Right atrium auricular region (tissue), 2 donors: ENCODE data around the gene IGFBPL1. TPM values are rescaled to one million over a fixed set of nuclear protein-coding genes. Genes with fewer than 3 reads are reported as not detected.

ENCODE experiments used
- DNase-seq: peaks from one replicate; pipeline ENCODE4 v3.0.0-alpha.2; 2019; ENCODE audit warnings: low spot score
- H3K27ac ChIP-seq, 2 donors: fragments of 200-600 bp; sonication (generic); 1 replicate in 1 of 2; 2 replicates in 1 of 2; pipeline ENCODE4 v1.5.1; 2016 to 2019
- H3K27me3 ChIP-seq, 2 donors: fragments of 200-600 bp; sonication (generic); one replicate each; pipeline versions ENCODE4 v1.5.1 to v1.6.0; 2017 to 2019
- H3K36me3 ChIP-seq: fragments of 200-600 bp; sonication (generic); one replicate; pipeline ENCODE4 v1.5.1; 2016
- H3K4me1 ChIP-seq, 2 donors: fragments of 200-600 bp; sonication (generic); one replicate each; pipeline versions ENCODE4 v1.5.1 to v1.6.0; 2017 to 2019
- H3K4me3 ChIP-seq, 2 donors: fragments of 200-600 bp; sonication (generic); 1 replicate in 1 of 2; 2 replicates in 1 of 2; pipeline ENCODE4 v1.5.1; 2017 to 2019; ENCODE audit warnings: mild to moderate bottlenecking in 1 of 2, moderate library complexity in 1 of 2
- H3K9me3 ChIP-seq, 2 donors: fragments of 200-600 bp; sonication (generic); one replicate each; pipeline ENCODE4 v1.5.1; 2019
- total RNA-seq, 2 donors: library from RNA; depleted of rRNA; stranded (reverse); fragments of >200 nt; gene quantifications; one replicate each; pipeline ENCODE4 v1.1.0, GENCODE V29; 2016
- TF ChIP-seq, protein P1 (sequence below), 2 donors: fragments of 200-600 bp; sonication (generic); IDR thresholded peaks; one replicate each; pipeline ENCODE4 v1.5.1; 2019; ENCODE audit warnings: antibody characterized with exemption in 2 of 2

The IGFBPL1 gene
- total RNA-seq, 2 donors from 2014 or later, result 1.3 to 2.8 TPM

- Histone ChIP-seq H3K36me3 (no peaks in the 10 kb centered on the region), H3K27me3 (no peaks in the 10 kb centered on the region), H3K9me3 (no peaks in the 10 kb centered on the region), H3K4me3 (no peak overlapping the region), H3K27ac (no peak overlapping the region), H3K4me1 (no peaks in the 10 kb centered on the region)
- TF ChIP-seq, protein P1, sequence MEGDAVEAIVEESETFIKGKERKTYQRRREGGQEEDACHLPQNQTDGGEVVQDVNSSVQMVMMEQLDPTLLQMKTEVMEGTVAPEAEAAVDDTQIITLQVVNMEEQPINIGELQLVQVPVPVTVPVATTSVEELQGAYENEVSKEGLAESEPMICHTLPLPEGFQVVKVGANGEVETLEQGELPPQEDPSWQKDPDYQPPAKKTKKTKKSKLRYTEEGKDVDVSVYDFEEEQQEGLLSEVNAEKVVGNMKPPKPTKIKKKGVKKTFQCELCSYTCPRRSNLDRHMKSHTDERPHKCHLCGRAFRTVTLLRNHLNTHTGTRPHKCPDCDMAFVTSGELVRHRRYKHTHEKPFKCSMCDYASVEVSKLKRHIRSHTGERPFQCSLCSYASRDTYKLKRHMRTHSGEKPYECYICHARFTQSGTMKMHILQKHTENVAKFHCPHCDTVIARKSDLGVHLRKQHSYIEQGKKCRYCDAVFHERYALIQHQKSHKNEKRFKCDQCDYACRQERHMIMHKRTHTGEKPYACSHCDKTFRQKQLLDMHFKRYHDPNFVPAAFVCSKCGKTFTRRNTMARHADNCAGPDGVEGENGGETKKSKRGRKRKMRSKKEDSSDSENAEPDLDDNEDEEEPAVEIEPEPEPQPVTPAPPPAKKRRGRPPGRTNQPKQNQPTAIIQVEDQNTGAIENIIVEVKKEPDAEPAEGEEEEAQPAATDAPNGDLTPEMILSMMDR (IDR thresholded peaks at IDR 0.05), result no peak
- DNase-seq, result no peak
These were observed 49.2 kb downstream of the IGFBPL1 start for GRCh38 chr9:38374847-38375571.

DNA sequence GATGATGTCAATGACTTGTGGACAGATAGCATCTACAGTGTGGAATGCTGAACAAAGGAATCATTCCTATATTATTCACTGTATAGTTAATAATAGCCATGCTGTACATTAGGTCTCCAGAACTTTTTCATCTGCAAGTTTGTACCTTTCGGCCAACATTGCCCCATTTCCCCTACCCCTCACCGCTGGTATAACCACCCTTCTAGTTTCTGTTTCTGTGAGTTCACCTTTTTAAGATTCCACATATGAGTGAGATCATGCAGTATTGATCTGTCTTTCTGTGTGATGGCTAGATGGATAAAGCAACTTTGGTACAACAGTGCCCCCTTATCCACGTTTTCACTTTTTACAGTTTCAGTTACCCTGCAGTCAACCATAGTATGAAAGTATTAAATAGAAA lies 50.6 kb downstream of the IGFBPL1 start:
- H3K27ac ChIP-seq, result no peak overlapping the region
- no peak overlapping the region for H3K4me3 ChIP-seq
- DNase-seq, result no peak
- H3K36me3 ChIP-seq, result no peaks in the 10 kb centered on the region
- H3K9me3 ChIP-seq, result no peaks in the 10 kb centered on the region
- no peaks in the 10 kb centered on the region for H3K27me3 ChIP-seq
- TF ChIP-seq, protein P1 (IDR thresholded peaks at IDR 0.05), result no peak
- H3K4me1 ChIP-seq, result no peaks in the 10 kb centered on the region

- TF ChIP-seq, protein P1 (IDR thresholded peaks at IDR 0.05), result no peak
- Histone ChIP-seq H3K36me3 (no peaks in the 10 kb centered on the region), H3K27me3 (no peaks in the 10 kb centered on the region), H3K9me3 (no peaks in the 10 kb centered on the region), H3K4me1 (no peaks in the 10 kb centered on the region), H3K4me3 (no peak overlapping the region), H3K27ac (no peak overlapping the region)
- DNase-seq, result no peak
These were observed 51.3 kb downstream of the IGFBPL1 start for GRCh38 chr9:38372762-38373619.

GRCh38 chr9:38371495-38371894 lies 52.8 kb downstream of the IGFBPL1 start:
- no peaks in the 10 kb centered on the region for H3K27me3 ChIP-seq
- no peak for DNase-seq
- H3K9me3 ChIP-seq, result no peaks in the 10 kb centered on the region
- no peak overlapping the region for H3K4me3 ChIP-seq
- no peaks in the 10 kb centered on the region for H3K36me3 ChIP-seq
- H3K27ac ChIP-seq, result no peak overlapping the region
- TF ChIP-seq, protein P1 (IDR thresholded peaks at IDR 0.05), result peak in 1 of 2 donors; percentile 31
- no peaks in the 10 kb centered on the region for H3K4me1 ChIP-seq

GRCh38 chr9:38370176-38370575 lies 54.1 kb downstream of the IGFBPL1 start:
- TF ChIP-seq, protein P1 (IDR thresholded peaks at IDR 0.05), result no peak
- Histone ChIP-seq H3K4me3 (no peak overlapping the region), H3K27ac (no peak overlapping the region), H3K27me3 (no peaks in the 10 kb centered on the region), H3K9me3 (no peaks in the 10 kb centered on the region), H3K36me3 (no peaks in the 10 kb centered on the region), H3K4me1 (no peaks in the 10 kb centered on the region)
- no peak for DNase-seq
